Ishikawa (cell line): ENCODE data around the gene ADAMTSL1.

Experiments
- CEBPB ChIP-seq: IDR thresholded peaks from 2 replicates; pipeline ENCODE4 v1.6.1; 2012
- CREB1 ChIP-seq: IDR thresholded peaks from 2 replicates; pipeline ENCODE4 v1.6.1; 2012; ENCODE audit warnings: low read depth
- EGR1 ChIP-seq: IDR thresholded peaks from 2 replicates; pipeline ENCODE4 v1.6.1; 2012
- EP300 ChIP-seq: IDR thresholded peaks from 2 replicates; pipeline ENCODE4 v1.6.1; 2012; ENCODE audit warnings: borderline replicate concordance
- FOXM1 ChIP-seq: IDR thresholded peaks from 2 replicates; pipeline ENCODE4 v1.6.1; 2012; ENCODE audit warnings: low read depth, borderline replicate concordance
- NFIC ChIP-seq: IDR thresholded peaks from 2 replicates; pipeline ENCODE4 v1.6.1; 2012
- RAD21 ChIP-seq: IDR thresholded peaks from 2 replicates; pipeline ENCODE4 v1.6.1; 2012; ENCODE audit warnings: low read depth
- TAF1 ChIP-seq: IDR thresholded peaks from 2 replicates; pipeline ENCODE4 v1.6.1; 2012; ENCODE audit warnings: low read depth, mild to moderate bottlenecking
- TCF12 ChIP-seq: IDR thresholded peaks from 2 replicates; pipeline ENCODE4 v1.6.1; 2012; ENCODE audit warnings: low read depth
- TEAD4 ChIP-seq: IDR thresholded peaks from 2 replicates; pipeline ENCODE4 v1.6.1; 2012
- YY1 ChIP-seq: IDR thresholded peaks from 2 replicates; pipeline ENCODE4 v1.6.1; 2012; ENCODE audit warnings: low read depth
- TF ChIP-seq, protein P1 (sequence below): IDR thresholded peaks from 2 replicates; pipeline ENCODE4 v1.6.1; 2012
- TF ChIP-seq, protein P2 (sequence below): IDR thresholded peaks from 2 replicates; pipeline ENCODE4 v1.6.1; 2012; ENCODE audit warnings: low read depth, mild to moderate bottlenecking
- TF ChIP-seq, protein P3 (sequence below): IDR thresholded peaks from 2 replicates; pipeline ENCODE4 v1.6.1; 2012

DNA sequence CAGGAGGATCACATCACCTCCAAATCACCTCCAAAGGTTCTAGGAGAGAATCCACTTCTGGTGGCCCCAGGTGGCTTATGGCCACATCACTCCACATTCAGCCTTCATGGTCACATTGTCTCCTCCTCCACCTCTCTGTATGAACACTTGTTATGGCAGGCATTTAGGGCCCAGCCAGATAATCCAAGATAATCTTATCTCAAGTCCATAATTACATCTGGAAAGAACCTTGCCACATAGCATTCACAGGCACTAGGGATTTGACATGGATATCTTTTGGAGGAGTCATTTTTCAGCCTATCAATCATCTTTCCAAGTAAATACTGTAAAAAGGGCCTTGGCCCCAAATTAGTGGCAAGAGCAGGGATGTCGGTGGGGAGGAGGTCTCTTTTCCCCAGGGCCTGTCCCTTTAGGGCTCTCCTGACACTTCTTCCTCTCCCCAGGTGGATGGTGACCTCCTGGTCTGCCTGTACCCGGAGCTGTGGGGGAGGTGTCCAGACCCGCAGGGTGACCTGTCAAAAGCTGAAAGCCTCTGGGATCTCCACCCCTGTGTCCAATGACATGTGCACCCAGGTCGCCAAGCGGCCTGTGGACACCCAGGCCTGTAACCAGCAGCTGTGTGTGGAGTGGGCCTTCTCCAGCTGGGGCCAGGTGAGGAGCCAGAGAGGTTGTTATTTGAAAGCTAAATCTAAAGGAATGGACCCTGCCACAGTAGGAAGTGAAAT, 418.2 kb downstream of the ADAMTSL1 start:
- no peak for TF ChIP-seq CREB1
- TF ChIP-seq, protein P1, sequence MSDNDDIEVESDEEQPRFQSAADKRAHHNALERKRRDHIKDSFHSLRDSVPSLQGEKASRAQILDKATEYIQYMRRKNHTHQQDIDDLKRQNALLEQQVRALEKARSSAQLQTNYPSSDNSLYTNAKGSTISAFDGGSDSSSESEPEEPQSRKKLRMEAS, result no peak
- no peak for TF ChIP-seq TEAD4
- no peak for TF ChIP-seq EP300
- TF ChIP-seq TCF12, result no peak
- TF ChIP-seq FOXM1, result no peak
- TF ChIP-seq, protein P2, sequence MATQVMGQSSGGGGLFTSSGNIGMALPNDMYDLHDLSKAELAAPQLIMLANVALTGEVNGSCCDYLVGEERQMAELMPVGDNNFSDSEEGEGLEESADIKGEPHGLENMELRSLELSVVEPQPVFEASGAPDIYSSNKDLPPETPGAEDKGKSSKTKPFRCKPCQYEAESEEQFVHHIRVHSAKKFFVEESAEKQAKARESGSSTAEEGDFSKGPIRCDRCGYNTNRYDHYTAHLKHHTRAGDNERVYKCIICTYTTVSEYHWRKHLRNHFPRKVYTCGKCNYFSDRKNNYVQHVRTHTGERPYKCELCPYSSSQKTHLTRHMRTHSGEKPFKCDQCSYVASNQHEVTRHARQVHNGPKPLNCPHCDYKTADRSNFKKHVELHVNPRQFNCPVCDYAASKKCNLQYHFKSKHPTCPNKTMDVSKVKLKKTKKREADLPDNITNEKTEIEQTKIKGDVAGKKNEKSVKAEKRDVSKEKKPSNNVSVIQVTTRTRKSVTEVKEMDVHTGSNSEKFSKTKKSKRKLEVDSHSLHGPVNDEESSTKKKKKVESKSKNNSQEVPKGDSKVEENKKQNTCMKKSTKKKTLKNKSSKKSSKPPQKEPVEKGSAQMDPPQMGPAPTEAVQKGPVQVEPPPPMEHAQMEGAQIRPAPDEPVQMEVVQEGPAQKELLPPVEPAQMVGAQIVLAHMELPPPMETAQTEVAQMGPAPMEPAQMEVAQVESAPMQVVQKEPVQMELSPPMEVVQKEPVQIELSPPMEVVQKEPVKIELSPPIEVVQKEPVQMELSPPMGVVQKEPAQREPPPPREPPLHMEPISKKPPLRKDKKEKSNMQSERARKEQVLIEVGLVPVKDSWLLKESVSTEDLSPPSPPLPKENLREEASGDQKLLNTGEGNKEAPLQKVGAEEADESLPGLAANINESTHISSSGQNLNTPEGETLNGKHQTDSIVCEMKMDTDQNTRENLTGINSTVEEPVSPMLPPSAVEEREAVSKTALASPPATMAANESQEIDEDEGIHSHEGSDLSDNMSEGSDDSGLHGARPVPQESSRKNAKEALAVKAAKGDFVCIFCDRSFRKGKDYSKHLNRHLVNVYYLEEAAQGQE, result no peak
- no peak for TF ChIP-seq CEBPB
- no peak for TF ChIP-seq TAF1
- TF ChIP-seq EGR1, result no peak
- no peak for TF ChIP-seq RAD21
- no peak for TF ChIP-seq YY1
- TF ChIP-seq, protein P3, sequence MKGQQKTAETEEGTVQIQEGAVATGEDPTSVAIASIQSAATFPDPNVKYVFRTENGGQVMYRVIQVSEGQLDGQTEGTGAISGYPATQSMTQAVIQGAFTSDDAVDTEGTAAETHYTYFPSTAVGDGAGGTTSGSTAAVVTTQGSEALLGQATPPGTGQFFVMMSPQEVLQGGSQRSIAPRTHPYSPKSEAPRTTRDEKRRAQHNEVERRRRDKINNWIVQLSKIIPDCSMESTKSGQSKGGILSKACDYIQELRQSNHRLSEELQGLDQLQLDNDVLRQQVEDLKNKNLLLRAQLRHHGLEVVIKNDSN, result no peak
- no peak for TF ChIP-seq NFIC
